GM18861 (cell line): ENCODE results near the gene RHOJ.

Experiments
- ATAC-seq: cut with Tn5 transposase; IDR thresholded peaks from one replicate; pipeline ENCODE4 v1.9.1; 2021; ENCODE audit not compliant: unreplicated experiment

RHOJ gene

GRCh38 chr14:63205044-63205575 is 867 bp downstream of the RHOJ start:
- no peak for ATAC-seq

- ATAC-seq: no peak
Measured at GRCh38 chr14:63205866-63206265, 1.6 kb downstream of the RHOJ start.

- ATAC-seq: no peak
Measured at GRCh38 chr14:63209160-63209559, 4.9 kb downstream of the RHOJ start.

- ATAC-seq: no peak
Measured at GRCh38 chr14:63210812-63211211, 6.6 kb downstream of the RHOJ start.

GRCh38 chr14:63212209-63212608 is 8.0 kb downstream of the RHOJ start:
- ATAC-seq: no peak

GRCh38 chr14:63212776-63213500 is 8.7 kb downstream of the RHOJ start:
- ATAC-seq: no peak

GRCh38 chr14:63214417-63215196 is 10.4 kb downstream of the RHOJ start:
- ATAC-seq: no peak

- no peak for ATAC-seq
Measured at GRCh38 chr14:63220526-63220925, 16.3 kb downstream of the RHOJ start.

- no peak for ATAC-seq
Measured at GRCh38 chr14:63223596-63223995, 19.4 kb downstream of the RHOJ start.

GRCh38 chr14:63224196-63224595 is 20.0 kb downstream of the RHOJ start:
- no peak for ATAC-seq

- ATAC-seq: no peak
Measured at GRCh38 chr14:63228217-63228616, 24.0 kb downstream of the RHOJ start.

- no peak for ATAC-seq
Measured at GRCh38 chr14:63229330-63230059, 25.3 kb downstream of the RHOJ start.

- no peak for ATAC-seq
Measured at GRCh38 chr14:63231766-63232165, 27.5 kb downstream of the RHOJ start.

- no peak for ATAC-seq
Measured at GRCh38 chr14:63237791-63238190, 33.5 kb downstream of the RHOJ start.

GRCh38 chr14:63240221-63240620 is 36.0 kb downstream of the RHOJ start:
- no peak for ATAC-seq

GRCh38 chr14:63241096-63241495 is 36.9 kb downstream of the RHOJ start:
- no peak for ATAC-seq

- no peak for ATAC-seq
Measured at GRCh38 chr14:63243646-63244045, 39.4 kb downstream of the RHOJ start.

- no peak for ATAC-seq
Measured at GRCh38 chr14:63245893-63246292, 41.6 kb downstream of the RHOJ start.

- no peak for ATAC-seq
Measured at GRCh38 chr14:63248211-63248610, 44.0 kb downstream of the RHOJ start.

GRCh38 chr14:63249092-63249491 is 44.8 kb downstream of the RHOJ start:
- ATAC-seq: no peak

- ATAC-seq: no peak
Measured at GRCh38 chr14:63257299-63257698, 53.1 kb downstream of the RHOJ start.

- ATAC-seq: no peak
Measured at GRCh38 chr14:63262446-63262845, 58.2 kb downstream of the RHOJ start.
